ENCODE measurements around the gene SIAH3.
"Not testable (repeated sequence)": the region's sequence is repeated elsewhere in the genome, so short reads cannot be mapped to it uniquely, and the experiment has no call there.

Gene SIAH3

GRCh38 chr13:45873491-45874325, 22.2 kb upstream of the SIAH3 start:
- Histone ChIP-seq H3K9ac (ENCODE audit: low read depth, low read length) (no peak overlapping the region), H3K79me2 (ENCODE audit: insufficient read depth, low read length) (no peaks in the 10 kb centered on the region), H4K20me1 (ENCODE audit: insufficient read depth, low read length) (no peaks in the 10 kb centered on the region), H2AFZ (ENCODE audit: low read depth, low read length) (no peak overlapping the region), H3K4me1 (ENCODE audit: insufficient read depth, low read length) (no peaks in the 10 kb centered on the region), H3K4me2 (ENCODE audit: insufficient read depth, low read length) (no peak overlapping the region), H3K27ac (ENCODE audit: low read length) (no peak overlapping the region), H3K36me3 (ENCODE audit: insufficient read depth, low read length) (no peaks in the 10 kb centered on the region), H3K9me3 (ENCODE audit: insufficient read depth, low read length, severe bottlenecking) (no peaks in the 10 kb centered on the region), H3K27me3 (ENCODE audit: insufficient read depth, low read length, poor library complexity) (peaks cover 6% of the 10 kb centered on the region), H3K4me3 (ENCODE audit: low read depth in 1 of 2, low read length in 2 of 2) (no peak overlapping the region)
- no peak for DNase-seq
- no peak for TF ChIP-seq CTCF (IDR thresholded peaks at IDR 0.05; ENCODE audit: borderline replicate concordance, extremely low read depth, low read length, poor library complexity, severe bottlenecking)
- TF ChIP-seq EZH2 (IDR thresholded peaks at IDR 0.05; ENCODE audit: borderline replicate concordance, low read depth, low read length, severe bottlenecking) = no peak
- no peak for ATAC-seq (ENCODE audit: insufficient read depth, low read depth)

GRCh38 chr13:45872566-45872965, 21.0 kb upstream of the SIAH3 start:
- no peak overlapping the region for H3K9ac ChIP-seq (ENCODE audit: low read depth, low read length)
- H3K79me2 ChIP-seq (ENCODE audit: insufficient read depth, low read length) = no peaks in the 10 kb centered on the region
- no peaks in the 10 kb centered on the region for H3K4me1 ChIP-seq (ENCODE audit: insufficient read depth, low read length)
- ATAC-seq (ENCODE audit: insufficient read depth, low read depth) (no peak), DNase-seq (no peak)
- H3K36me3 ChIP-seq (ENCODE audit: insufficient read depth, low read length) = no peaks in the 10 kb centered on the region
- no peak overlapping the region for H2AFZ ChIP-seq (ENCODE audit: low read depth, low read length)
- TF ChIP-seq CTCF (IDR thresholded peaks at IDR 0.05; ENCODE audit: borderline replicate concordance, extremely low read depth, low read length, poor library complexity, severe bottlenecking) = no peak
- TF ChIP-seq EZH2 (IDR thresholded peaks at IDR 0.05; ENCODE audit: borderline replicate concordance, low read depth, low read length, severe bottlenecking) = no peak
- H3K27ac ChIP-seq (ENCODE audit: low read length) = no peak overlapping the region
- no peaks in the 10 kb centered on the region for H3K9me3 ChIP-seq (ENCODE audit: insufficient read depth, low read length, severe bottlenecking)
- no peaks in the 10 kb centered on the region for H4K20me1 ChIP-seq (ENCODE audit: insufficient read depth, low read length)
- peaks cover 6% of the 10 kb centered on the region for H3K27me3 ChIP-seq (ENCODE audit: insufficient read depth, low read length, poor library complexity)
- H3K4me2 ChIP-seq (ENCODE audit: insufficient read depth, low read length) = no peak overlapping the region
- H3K4me3 ChIP-seq (ENCODE audit: low read depth in 1 of 2, low read length in 2 of 2) = no peak overlapping the region

GRCh38 chr13:45871201-45871600, 19.6 kb upstream of the SIAH3 start:
- H3K9ac ChIP-seq (ENCODE audit: low read depth, low read length); H4K20me1 ChIP-seq (ENCODE audit: insufficient read depth, low read length); H3K4me1 ChIP-seq (ENCODE audit: insufficient read depth, low read length); H3K9me3 ChIP-seq (ENCODE audit: insufficient read depth, low read length, severe bottlenecking); DNase-seq; H2AFZ ChIP-seq (ENCODE audit: low read depth, low read length); H3K4me2 ChIP-seq (ENCODE audit: insufficient read depth, low read length); H3K4me3 ChIP-seq (ENCODE audit: low read depth in 1 of 2, low read length in 2 of 2); H3K79me2 ChIP-seq (ENCODE audit: insufficient read depth, low read length); H3K27ac ChIP-seq (ENCODE audit: low read length); H3K27me3 ChIP-seq (ENCODE audit: insufficient read depth, low read length, poor library complexity); ATAC-seq (ENCODE audit: insufficient read depth, low read depth); H3K36me3 ChIP-seq (ENCODE audit: insufficient read depth, low read length): not testable (repeated sequence)

GRCh38 chr13:45870232-45870631, 18.7 kb upstream of the SIAH3 start:
- no peak for DNase-seq

More at GRCh38 chr13:45870232-45870631, 18.7 kb upstream of the SIAH3 start:
- H2AFZ ChIP-seq (ENCODE audit: low read depth, low read length) = no peak overlapping the region
- H3K9me3 ChIP-seq (ENCODE audit: insufficient read depth, low read length, severe bottlenecking) = no peaks in the 10 kb centered on the region
- H3K9ac ChIP-seq (ENCODE audit: low read depth, low read length) = no peak overlapping the region
- ATAC-seq (ENCODE audit: insufficient read depth, low read depth) = no peak
- H3K4me3 ChIP-seq (ENCODE audit: low read depth in 1 of 2, low read length in 2 of 2) = no peak overlapping the region
- no peaks in the 10 kb centered on the region for H4K20me1 ChIP-seq (ENCODE audit: insufficient read depth, low read length)
- H3K36me3 ChIP-seq (ENCODE audit: insufficient read depth, low read length) = no peaks in the 10 kb centered on the region
- no peak overlapping the region for H3K27ac ChIP-seq (ENCODE audit: low read length)
- H3K27me3 ChIP-seq (ENCODE audit: insufficient read depth, low read length, poor library complexity) = peaks cover 9% of the 10 kb centered on the region
- no peaks in the 10 kb centered on the region for H3K79me2 ChIP-seq (ENCODE audit: insufficient read depth, low read length)
- H3K4me2 ChIP-seq (ENCODE audit: insufficient read depth, low read length) = no peak overlapping the region
- H3K4me1 ChIP-seq (ENCODE audit: insufficient read depth, low read length) = no peaks in the 10 kb centered on the region
- TF ChIP-seq EZH2 (IDR thresholded peaks at IDR 0.05; ENCODE audit: borderline replicate concordance, low read depth, low read length, severe bottlenecking) (no peak), CTCF (IDR thresholded peaks at IDR 0.05; ENCODE audit: borderline replicate concordance, extremely low read depth, low read length, poor library complexity, severe bottlenecking) (no peak)

All from DND-41 (cell line).